Activated CD4-positive, alpha-beta T cell treated with anti-CD3 and anti-CD28 coated beads, Interleukin-2, Interleukin-4, amounts not matched to agents 100 ng/mL and 50 ng/mL, durations not matched to agents 16 hours and 8 hours (primary cell): ENCODE data around the gene ANKRD11.
A peak's percentile ranks its signal among the peaks of the same experiment; 100 is the strongest.
"Not testable (repeated sequence)": the region's sequence is repeated elsewhere in the genome, so short reads cannot be mapped to it uniquely, and the experiment has no call there.

Experiments
- DNase-seq: peaks from one replicate; pipeline ENCODE4 v3.0.0-alpha.2; 2020; ENCODE audit warnings: low spot score

The ANKRD11 gene

GRCh38 chr16:89344846-89345611, 145.3 kb downstream of the ANKRD11 start:
- DNase-seq, result no peak

- DNase-seq, result no peak
Measured at GRCh38 chr16:89344458-89344834, 145.9 kb downstream of the ANKRD11 start.

GRCh38 chr16:89343501-89344457, 146.6 kb downstream of the ANKRD11 start:
- no peak for DNase-seq

GRCh38 chr16:89341697-89342694, 148.4 kb downstream of the ANKRD11 start:
- no peak for DNase-seq

GRCh38 chr16:89341279-89341678, 149.1 kb downstream of the ANKRD11 start:
- no peak for DNase-seq

- no peak for DNase-seq
Measured at GRCh38 chr16:89338863-89339262, 151.5 kb downstream of the ANKRD11 start.

- no peak for DNase-seq
Measured at GRCh38 chr16:89337965-89338364, 152.4 kb downstream of the ANKRD11 start.

- DNase-seq, result no peak
Measured at GRCh38 chr16:89335803-89336485, 154.4 kb downstream of the ANKRD11 start.

GRCh38 chr16:89334988-89335802, 155.2 kb downstream of the ANKRD11 start:
- no peak for DNase-seq

- DNase-seq, result no peak
Measured at GRCh38 chr16:89334461-89334860, 155.9 kb downstream of the ANKRD11 start.

- no peak for DNase-seq
Measured at GRCh38 chr16:89334050-89334449, 156.3 kb downstream of the ANKRD11 start.

GRCh38 chr16:89333401-89334001, 156.9 kb downstream of the ANKRD11 start:
- DNase-seq, result peak; percentile 53

- DNase-seq, result no peak
Measured at GRCh38 chr16:89332902-89333245, 157.5 kb downstream of the ANKRD11 start.

- DNase-seq, result no peak
Measured at GRCh38 chr16:89332243-89332901, 158.0 kb downstream of the ANKRD11 start.

GRCh38 chr16:89331371-89332109, 158.8 kb downstream of the ANKRD11 start:
- DNase-seq, result no peak

GRCh38 chr16:89330177-89330856, 160.0 kb downstream of the ANKRD11 start:
- DNase-seq, result no peak

GRCh38 chr16:89329830-89330176, 160.6 kb downstream of the ANKRD11 start:
- DNase-seq, result not testable (repeated sequence)
